ENCODE measurements around the gene ZNF75A.

The ZNF75A gene

DNA sequence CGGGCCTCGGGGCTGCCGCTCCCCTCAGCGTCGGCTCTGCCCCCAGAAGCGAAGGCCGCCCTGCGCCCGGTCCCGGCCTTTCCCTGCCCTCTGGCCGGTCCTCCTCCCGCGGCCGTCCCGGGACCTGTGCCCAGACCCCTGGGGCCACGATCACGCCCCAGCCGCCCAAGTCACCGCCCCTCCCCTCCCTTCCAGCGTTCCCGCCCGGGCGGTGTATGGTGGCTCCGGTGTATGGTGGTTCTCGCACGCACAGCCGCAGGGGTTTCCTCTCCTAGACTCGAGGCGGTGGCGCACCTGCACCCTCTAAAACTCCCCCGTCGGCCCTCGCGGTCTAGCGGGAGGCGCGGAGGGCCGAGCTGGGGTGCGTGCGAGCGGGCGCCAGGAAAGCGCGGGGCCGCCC lies 10.1 kb upstream of the ZNF75A start:
- H3K4me3 ChIP-seq (ENCODE audit: low read depth, low read length), result no peak overlapping the region
- TF ChIP-seq, protein P1, sequence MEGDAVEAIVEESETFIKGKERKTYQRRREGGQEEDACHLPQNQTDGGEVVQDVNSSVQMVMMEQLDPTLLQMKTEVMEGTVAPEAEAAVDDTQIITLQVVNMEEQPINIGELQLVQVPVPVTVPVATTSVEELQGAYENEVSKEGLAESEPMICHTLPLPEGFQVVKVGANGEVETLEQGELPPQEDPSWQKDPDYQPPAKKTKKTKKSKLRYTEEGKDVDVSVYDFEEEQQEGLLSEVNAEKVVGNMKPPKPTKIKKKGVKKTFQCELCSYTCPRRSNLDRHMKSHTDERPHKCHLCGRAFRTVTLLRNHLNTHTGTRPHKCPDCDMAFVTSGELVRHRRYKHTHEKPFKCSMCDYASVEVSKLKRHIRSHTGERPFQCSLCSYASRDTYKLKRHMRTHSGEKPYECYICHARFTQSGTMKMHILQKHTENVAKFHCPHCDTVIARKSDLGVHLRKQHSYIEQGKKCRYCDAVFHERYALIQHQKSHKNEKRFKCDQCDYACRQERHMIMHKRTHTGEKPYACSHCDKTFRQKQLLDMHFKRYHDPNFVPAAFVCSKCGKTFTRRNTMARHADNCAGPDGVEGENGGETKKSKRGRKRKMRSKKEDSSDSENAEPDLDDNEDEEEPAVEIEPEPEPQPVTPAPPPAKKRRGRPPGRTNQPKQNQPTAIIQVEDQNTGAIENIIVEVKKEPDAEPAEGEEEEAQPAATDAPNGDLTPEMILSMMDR (IDR thresholded peaks at IDR 0.05; ENCODE audit: borderline replicate concordance, insufficient read depth, low read depth, low read length), result no peak

GRCh38 chr16:3295783-3296182 lies 9.5 kb upstream of the ZNF75A start:
- H3K4me3 ChIP-seq (ENCODE audit: low read depth, low read length), result no peak overlapping the region
- TF ChIP-seq, protein P1 (IDR thresholded peaks at IDR 0.05; ENCODE audit: borderline replicate concordance, insufficient read depth, low read depth, low read length), result no peak

DNA sequence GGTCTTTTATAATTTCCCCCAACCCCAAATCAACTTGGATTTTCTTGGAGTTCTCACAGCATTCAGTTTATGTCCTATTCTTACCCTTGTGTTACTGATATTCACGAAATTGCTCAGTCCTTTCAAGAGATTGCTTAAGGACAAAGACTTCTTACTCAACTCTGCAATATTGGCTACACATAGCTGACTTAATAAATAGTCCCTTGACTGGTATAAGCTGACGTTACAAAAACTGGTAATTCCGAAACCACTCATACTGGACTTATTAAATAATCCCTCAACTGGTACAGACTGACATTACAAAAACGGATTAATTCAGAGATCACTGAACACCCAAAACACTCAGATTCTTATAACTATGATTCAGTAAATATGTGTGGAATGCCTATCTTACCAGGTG lies 927 bp upstream of the ZNF75A start:
- H3K4me3 ChIP-seq (ENCODE audit: low read depth, low read length), result no peak overlapping the region
- TF ChIP-seq, protein P1 (IDR thresholded peaks at IDR 0.05; ENCODE audit: borderline replicate concordance, insufficient read depth, low read depth, low read length), result no peak

DNA sequence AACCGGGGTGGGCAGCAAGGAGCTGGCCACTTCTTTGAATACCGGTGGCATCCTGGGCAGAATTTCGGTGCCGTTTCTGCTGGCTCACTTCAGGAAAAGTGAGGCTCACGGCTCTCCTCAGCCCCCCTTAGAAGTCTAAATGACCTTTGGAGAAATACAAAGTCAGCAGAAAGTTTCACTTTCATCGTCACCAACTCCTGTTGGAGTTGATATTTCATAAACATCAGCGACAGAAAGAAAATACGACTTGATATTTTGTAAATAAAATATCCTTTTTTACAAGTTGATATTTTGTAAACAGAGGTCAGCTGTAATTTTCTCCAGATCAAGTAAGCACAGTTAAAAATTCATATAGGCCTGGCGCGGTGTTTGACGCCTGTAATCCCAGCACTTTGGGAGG lies 781 bp downstream of the ZNF75A start:
- peak overlapping the region; percentile 95 for H3K4me3 ChIP-seq (ENCODE audit: low read depth, low read length)
- TF ChIP-seq, protein P1 (IDR thresholded peaks at IDR 0.05; ENCODE audit: borderline replicate concordance, insufficient read depth, low read depth, low read length), result no peak

DNA sequence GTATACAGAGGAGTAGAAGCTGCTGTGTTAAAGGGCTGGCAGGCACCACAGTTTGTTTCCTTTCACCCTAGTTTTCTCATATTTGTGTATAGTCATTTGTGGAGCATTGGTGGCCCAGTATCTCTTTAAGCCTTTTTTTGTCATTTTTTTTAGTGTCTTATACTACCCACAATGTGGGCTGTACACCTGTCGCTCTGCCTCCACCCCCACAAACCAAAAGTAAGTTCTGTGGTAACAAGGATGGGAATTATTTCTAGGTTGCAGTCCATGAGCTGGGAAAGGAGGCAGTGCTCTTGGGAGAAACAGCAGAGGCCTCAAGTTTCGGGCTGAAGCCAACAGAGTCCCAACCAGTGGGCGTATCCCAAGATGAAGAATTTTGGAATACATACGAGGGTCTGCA lies 6.2 kb downstream of the ZNF75A start:
- TF ChIP-seq, protein P1 (IDR thresholded peaks at IDR 0.05; ENCODE audit: borderline replicate concordance, insufficient read depth, low read depth, low read length), result no peak
- H3K4me3 ChIP-seq (ENCODE audit: low read depth, low read length), result no peak overlapping the region

- no peak overlapping the region for H3K4me3 ChIP-seq (ENCODE audit: low read depth, low read length)
These were observed 12.2 kb downstream of the ZNF75A start for GRCh38 chr16:3317315-3317999.

DNA sequence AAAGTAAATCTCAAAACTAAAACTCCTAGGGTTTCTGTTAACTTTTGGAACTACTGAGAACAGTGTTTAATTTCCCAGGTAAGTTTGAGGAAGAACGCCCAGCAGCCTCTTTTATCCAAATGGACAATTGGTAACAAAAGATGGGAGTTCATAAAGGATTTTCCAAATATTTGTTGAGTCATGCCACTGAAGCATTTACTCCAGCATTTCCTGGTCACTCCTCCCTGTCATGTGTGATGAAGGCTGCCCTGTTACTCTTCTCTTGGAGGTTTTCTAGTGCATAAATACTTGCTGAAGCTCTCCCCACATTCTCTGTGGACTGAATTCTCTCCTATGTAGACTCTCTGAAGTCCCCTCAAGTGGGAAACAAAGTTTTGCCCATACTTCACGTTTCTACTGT lies 16.5 kb downstream of the ZNF75A start:
- no peak overlapping the region for H3K4me3 ChIP-seq (ENCODE audit: low read depth, low read length)
- TF ChIP-seq, protein P1 (IDR thresholded peaks at IDR 0.05; ENCODE audit: borderline replicate concordance, insufficient read depth, low read depth, low read length), result no peak

More at GRCh38 chr16:3317315-3317999, 12.2 kb downstream of the ZNF75A start:
- TF ChIP-seq, protein P1 (IDR thresholded peaks at IDR 0.05; ENCODE audit: borderline replicate concordance, insufficient read depth, low read depth, low read length), result no peak
